Breast epithelium (tissue), 4 donors: ENCODE results near the gene CCDC184. TPM values are rescaled to one million over a fixed set of nuclear protein-coding genes. Genes with fewer than 3 reads are reported as not detected.

Source experiments
- DNase-seq, 2 donors: peaks; one replicate each; pipeline ENCODE4 v3.0.0-alpha.2; 2019; ENCODE audit warnings: low spot score in 2 of 2
- H3K27ac ChIP-seq, 2 donors: fragments of 200-600 bp; sonication (generic) in 1 of 2; one replicate each; pipeline ENCODE4 v1.5.1; 2016 to 2019; ENCODE audit warnings: mild to moderate bottlenecking in 1 of 2
- H3K27me3 ChIP-seq, 2 donors: fragments of 200-600 bp; sonication (generic) in 1 of 2; one replicate each; pipeline versions ENCODE4 v1.5.1 to v1.6.0; 2017 to 2019; ENCODE audit warnings: control low read depth in 1 of 2, mild to moderate bottlenecking in 1 of 2
- H3K36me3 ChIP-seq: fragments of 200-600 bp; one replicate; pipeline ENCODE4 v1.5.1; 2019
- H3K4me1 ChIP-seq, 2 donors: fragments of 200-600 bp; sonication (generic); one replicate each; pipeline ENCODE4 v1.5.1; 2016 to 2019; ENCODE audit warnings: control low read depth in 1 of 2
- H3K4me3 ChIP-seq, 3 donors: fragments of 200-600 bp; sonication (generic); 1 replicate in 2 of 3; 2 replicates in 1 of 3; pipeline ENCODE4 v1.5.1; 2016 to 2019; ENCODE audit warnings: mild to moderate bottlenecking in 3 of 3, moderate library complexity in 2 of 3
- H3K9me3 ChIP-seq, 2 donors: fragments of 200-600 bp; sonication (generic) in 1 of 2; one replicate each; pipeline ENCODE4 v1.5.1; 2016 to 2019; ENCODE audit warnings: control low read depth in 1 of 2
- CTCF ChIP-seq, 3 donors: fragments of 450-650 bp; IDR thresholded peaks; one replicate each; pipeline ENCODE4 v1.5.1; 2016 to 2017; ENCODE audit warnings: antibody characterized with exemption in 3 of 3, mild to moderate bottlenecking in 3 of 3, moderate library complexity in 3 of 3
- POLR2A ChIP-seq: fragments of 450-650 bp; IDR thresholded peaks from one replicate; pipeline ENCODE4 v1.6.1; 2016; ENCODE audit warnings: antibody characterized with exemption, mild to moderate bottlenecking, moderate library complexity
- POLR2AphosphoS5 ChIP-seq, 3 donors: sonication (generic); formaldehyde crosslinking; IDR thresholded peaks; one replicate each; pipeline ENCODE4 v1.6.1; 2017; ENCODE audit warnings: antibody characterized with exemption in 3 of 3
- intact Hi-C: fragments of 100-400 bp; cut with DNase I; formaldehyde crosslinking; loops from one replicate; pipeline ENCODE4 v1.15.1; 2023; ENCODE audit warnings: low total_unique reads
- total RNA-seq, 3 donors: library from RNA; depleted of rRNA; stranded (reverse); fragments of >200 nt; gene quantifications; one replicate each; pipeline ENCODE4 v1.1.0, GENCODE V29; 2016

Gene CCDC184
- total RNA-seq, 3 donors from 2014 or later: 0.44 to 2.0 (median 0.48) TPM

- TF ChIP-seq POLR2A: no peak
- no peak for TF ChIP-seq CTCF (IDR thresholded peaks at IDR 0.05)
- TF ChIP-seq POLR2AphosphoS5 (IDR thresholded peaks at IDR 0.05): no peak
- DNase-seq: no peak
- intact Hi-C loops: no loop called here
- Histone ChIP-seq H3K9me3 (no peaks in the 10 kb centered on the region), H3K27me3 (no peaks in the 10 kb centered on the region), H3K4me3 (no peak overlapping the region), H3K36me3 (no peaks in the 10 kb centered on the region), H3K27ac (no peak overlapping the region), H3K4me1 (no peaks in the 10 kb centered on the region)
Measured at GRCh38 chr12:48191096-48191495, 7.7 kb downstream of the CCDC184 start.

- intact Hi-C loops: no loop called here
- H3K36me3 ChIP-seq: no peaks in the 10 kb centered on the region
- H3K4me1 ChIP-seq: no peaks in the 10 kb centered on the region
- no peak overlapping the region for H3K4me3 ChIP-seq
- TF ChIP-seq POLR2A (no peak), CTCF (IDR thresholded peaks at IDR 0.05) (no peak), POLR2AphosphoS5 (IDR thresholded peaks at IDR 0.05) (no peak)
- no peaks in the 10 kb centered on the region for H3K9me3 ChIP-seq
- no peak for DNase-seq
- H3K27ac ChIP-seq: no peak overlapping the region
- no peaks in the 10 kb centered on the region for H3K27me3 ChIP-seq
Measured at GRCh38 chr12:48192861-48193260, 9.4 kb downstream of the CCDC184 start.

GRCh38 chr12:48193623-48194022 is 10.2 kb downstream of the CCDC184 start:
- no peak overlapping the region for H3K27ac ChIP-seq
- H3K4me1 ChIP-seq: no peaks in the 10 kb centered on the region
- TF ChIP-seq POLR2AphosphoS5 (IDR thresholded peaks at IDR 0.05) (no peak), CTCF (IDR thresholded peaks at IDR 0.05) (no peak), POLR2A (no peak)
- no peak for DNase-seq
- no peaks in the 10 kb centered on the region for H3K9me3 ChIP-seq
- H3K4me3 ChIP-seq: no peak overlapping the region
- no peaks in the 10 kb centered on the region for H3K27me3 ChIP-seq
- H3K36me3 ChIP-seq: no peaks in the 10 kb centered on the region
- intact Hi-C loops: no loop called here

- no peak for DNase-seq
- TF ChIP-seq CTCF (IDR thresholded peaks at IDR 0.05): no peak
- no peak for TF ChIP-seq POLR2AphosphoS5 (IDR thresholded peaks at IDR 0.05)
- TF ChIP-seq POLR2A: no peak
- Histone ChIP-seq H3K36me3 (no peaks in the 10 kb centered on the region), H3K4me3 (no peak overlapping the region), H3K9me3 (no peaks in the 10 kb centered on the region), H3K4me1 (no peaks in the 10 kb centered on the region), H3K27me3 (no peaks in the 10 kb centered on the region), H3K27ac (peak overlapping the region; percentile 12 to 35)
- intact Hi-C loops: no loop called here
Measured at GRCh38 chr12:48194799-48195201, 11.4 kb downstream of the CCDC184 start.

- Histone ChIP-seq H3K27ac (peak overlapping the region; percentile 99), H3K36me3 (no peaks in the 10 kb centered on the region), H3K4me3 (peak overlapping the region; percentile 69 to 91 (median 77)), H3K9me3 (peaks cover 0 to 5% of the 10 kb centered on the region in 2 donors), H3K27me3 (no peaks in the 10 kb centered on the region), H3K4me1 (no peaks in the 10 kb centered on the region)
- DNase-seq: no peak
- TF ChIP-seq CTCF (IDR thresholded peaks at IDR 0.05) (peak; percentile 20 to 72 (median 40)), POLR2AphosphoS5 (IDR thresholded peaks at IDR 0.05) (no peak), POLR2A (no peak)
- intact Hi-C loops: no loop called here
Measured at GRCh38 chr12:48197549-48197970, 14.1 kb downstream of the CCDC184 start.
